ENCODE data around the gene MORN5. TPM values are rescaled to one million over a fixed set of nuclear protein-coding genes. Genes with fewer than 3 reads are reported as not detected.

MORN5 gene
- total and polyA plus RNA-seq, 4 donors: not detected

- WGBS, 2 donors: 87 to 89% methylated on average over 7 of the region's 7 CpGs
- no peak for ATAC-seq (ENCODE audit: low FRiP score)
- H3K4me3 ChIP-seq (ENCODE audit: low read length in 2 of 2): no peak overlapping the region
- no peaks in the 10 kb centered on the region for H3K36me3 ChIP-seq (ENCODE audit: control insufficient read depth in 1 of 2, insufficient read depth in 2 of 2, low read length in 1 of 2)
- H3K27ac ChIP-seq (ENCODE audit: low read depth in 1 of 2, low read length in 2 of 2): no peak overlapping the region
- no peaks in the 10 kb centered on the region for H3K4me1 ChIP-seq (ENCODE audit: control insufficient read depth in 1 of 2, insufficient read depth in 2 of 2, low read length in 2 of 2)
- DNase-seq: no peak
- H3K27me3 ChIP-seq (ENCODE audit: control insufficient read depth in 1 of 2, insufficient read depth in 2 of 2, low read length in 1 of 2): no peaks in the 10 kb centered on the region
- intact Hi-C loops (cut with DNase I): no loop called here
- H3K9me3 ChIP-seq (ENCODE audit: control insufficient read depth, low read length): no peaks in the 10 kb centered on the region
Measured at GRCh38 chr9:122234022-122234748, 74.5 kb downstream of the MORN5 start.

- 83 to 88% methylated on average over 10 of the region's 10 CpGs for WGBS, 2 donors
- ATAC-seq (ENCODE audit: low FRiP score): no peak
- no peak overlapping the region for H3K27ac ChIP-seq (ENCODE audit: low read depth in 1 of 2, low read length in 2 of 2)
- H3K27me3 ChIP-seq (ENCODE audit: control insufficient read depth in 1 of 2, insufficient read depth in 2 of 2, low read length in 1 of 2): no peaks in the 10 kb centered on the region
- H3K9me3 ChIP-seq (ENCODE audit: control insufficient read depth, low read length): no peaks in the 10 kb centered on the region
- intact Hi-C loops (cut with DNase I): no loop called here
- no peaks in the 10 kb centered on the region for H3K4me1 ChIP-seq (ENCODE audit: control insufficient read depth in 1 of 2, insufficient read depth in 2 of 2, low read length in 2 of 2)
- no peak for DNase-seq
- H3K4me3 ChIP-seq (ENCODE audit: low read length in 2 of 2): no peak overlapping the region
- peaks cover 2 to 4% of the 10 kb centered on the region in 2 donors for H3K36me3 ChIP-seq (ENCODE audit: control insufficient read depth in 1 of 2, insufficient read depth in 2 of 2, low read length in 1 of 2)
Measured at GRCh38 chr9:122236681-122237080, 77.0 kb downstream of the MORN5 start.

- no peaks in the 10 kb centered on the region for H3K9me3 ChIP-seq (ENCODE audit: control insufficient read depth, low read length)
- DNase-seq: no peak
- H3K27me3 ChIP-seq (ENCODE audit: control insufficient read depth in 1 of 2, insufficient read depth in 2 of 2, low read length in 1 of 2): no peaks in the 10 kb centered on the region
- ATAC-seq (ENCODE audit: low FRiP score): no peak
- no peaks in the 10 kb centered on the region for H3K4me1 ChIP-seq (ENCODE audit: control insufficient read depth in 1 of 2, insufficient read depth in 2 of 2, low read length in 2 of 2)
- no peak overlapping the region for H3K4me3 ChIP-seq (ENCODE audit: low read length in 2 of 2)
- 81 to 82% methylated on average over 5 of the region's 5 CpGs for WGBS, 2 donors
- H3K27ac ChIP-seq (ENCODE audit: low read depth in 1 of 2, low read length in 2 of 2): no peak overlapping the region
- peaks cover 6 to 8% of the 10 kb centered on the region in 2 donors for H3K36me3 ChIP-seq (ENCODE audit: control insufficient read depth in 1 of 2, insufficient read depth in 2 of 2, low read length in 1 of 2)
- intact Hi-C loops (cut with DNase I): no loop called here
Measured at GRCh38 chr9:122239722-122240121, 80.0 kb downstream of the MORN5 start.

GRCh38 chr9:122244349-122244748 lies 84.6 kb downstream of the MORN5 start:
- intact Hi-C loops (cut with DNase I): no loop called here
- no peak for ATAC-seq (ENCODE audit: low FRiP score)
- WGBS, 2 donors: 94 to 95% methylated on average over 3 of the region's 3 CpGs
- H3K4me3 ChIP-seq (ENCODE audit: low read length in 2 of 2): no peak overlapping the region
- H3K36me3 ChIP-seq (ENCODE audit: control insufficient read depth in 1 of 2, insufficient read depth in 2 of 2, low read length in 1 of 2): peaks cover 9 to 12% of the 10 kb centered on the region in 2 donors
- H3K27ac ChIP-seq (ENCODE audit: low read depth in 1 of 2, low read length in 2 of 2): no peak overlapping the region
- no peaks in the 10 kb centered on the region for H3K9me3 ChIP-seq (ENCODE audit: control insufficient read depth, low read length)
- H3K4me1 ChIP-seq (ENCODE audit: control insufficient read depth in 1 of 2, insufficient read depth in 2 of 2, low read length in 2 of 2): no peaks in the 10 kb centered on the region
- no peak for DNase-seq
- H3K27me3 ChIP-seq (ENCODE audit: control insufficient read depth in 1 of 2, insufficient read depth in 2 of 2, low read length in 1 of 2): no peaks in the 10 kb centered on the region

- Histone ChIP-seq H3K27me3 (ENCODE audit: control insufficient read depth in 1 of 2, insufficient read depth in 2 of 2, low read length in 1 of 2) (no peaks in the 10 kb centered on the region), H3K9me3 (ENCODE audit: control insufficient read depth, low read length) (no peaks in the 10 kb centered on the region), H3K4me3 (ENCODE audit: low read length in 2 of 2) (no peak overlapping the region), H3K4me1 (ENCODE audit: control insufficient read depth in 1 of 2, insufficient read depth in 2 of 2, low read length in 2 of 2) (no peaks in the 10 kb centered on the region), H3K36me3 (ENCODE audit: control insufficient read depth in 1 of 2, insufficient read depth in 2 of 2, low read length in 1 of 2) (peaks cover 7 to 8% of the 10 kb centered on the region in 2 donors), H3K27ac (ENCODE audit: low read depth in 1 of 2, low read length in 2 of 2) (no peak overlapping the region)
- WGBS, 2 donors: 76 to 77% methylated on average over 3 of the region's 3 CpGs
- ATAC-seq (ENCODE audit: low FRiP score): no peak
- intact Hi-C loops (cut with DNase I): no loop called here
- no peak for DNase-seq
Measured at GRCh38 chr9:122246666-122247065, 87.0 kb downstream of the MORN5 start.

GRCh38 chr9:122248448-122248865 lies 88.7 kb downstream of the MORN5 start:
- WGBS, 2 donors: 90 to 94% methylated on average over 5 of the region's 5 CpGs
- Histone ChIP-seq H3K4me1 (ENCODE audit: control insufficient read depth in 1 of 2, insufficient read depth in 2 of 2, low read length in 2 of 2) (no peaks in the 10 kb centered on the region), H3K9me3 (ENCODE audit: control insufficient read depth, low read length) (no peaks in the 10 kb centered on the region), H3K36me3 (ENCODE audit: control insufficient read depth in 1 of 2, insufficient read depth in 2 of 2, low read length in 1 of 2) (peaks cover 7% of the 10 kb centered on the region in 2 donors), H3K4me3 (ENCODE audit: low read length in 2 of 2) (no peak overlapping the region), H3K27me3 (ENCODE audit: control insufficient read depth in 1 of 2, insufficient read depth in 2 of 2, low read length in 1 of 2) (no peaks in the 10 kb centered on the region), H3K27ac (ENCODE audit: low read depth in 1 of 2, low read length in 2 of 2) (no peak overlapping the region)
- DNase-seq (no peak), ATAC-seq (ENCODE audit: low FRiP score) (no peak)
- intact Hi-C loops (cut with DNase I): no loop called here

Small RNAs within 50 kb of the gene (microRNA-seq; reads per million reads assigned to microRNA genes)
- 0 reads per million in 2 donors for gene MIR4478

Other genes with a start within 250 kb of the MORN5 start
- 10 to 100 TPM; 23.7 to 31.4 TPM for gene TTLL11, start 66.6 kb upstream of the MORN5 start, total RNA-seq
- gene TTLL11, start 66.6 kb upstream of the MORN5 start, polyA plus RNA-seq: 10 to 100 TPM in 1 of 2 donors, 1 to 10 TPM in 1; 7.7 to 12.9 TPM
- gene NDUFA8, start 129 bp upstream of the MORN5 start, total RNA-seq: 10 to 100 TPM; 25.3 to 26.9 TPM
- gene NDUFA8, start 129 bp upstream of the MORN5 start, polyA plus RNA-seq: 10 to 100 TPM; 59.0 to 65.6 TPM
- 10 to 100 TPM; 12.2 to 13.8 TPM for gene LHX6, start 69.0 kb downstream of the MORN5 start, total RNA-seq
- not detected for gene LHX6, start 69.0 kb downstream of the MORN5 start, polyA plus RNA-seq
- gene RBM18, start 104.9 kb downstream of the MORN5 start, total RNA-seq: 10 to 100 TPM; 15.0 to 16.6 TPM
- gene RBM18, start 104.9 kb downstream of the MORN5 start, polyA plus RNA-seq: 1 to 10 TPM; 7.6 to 8.3 TPM
- gene MRRF, start 105.0 kb downstream of the MORN5 start, total RNA-seq: 10 to 100 TPM; 20.5 to 28.7 TPM
- 10 to 100 TPM; 18.7 to 20.4 TPM for gene MRRF, start 105.0 kb downstream of the MORN5 start, polyA plus RNA-seq
- gene PTGS1, start 211.1 kb downstream of the MORN5 start, total RNA-seq: 10 to 100 TPM; 10.4 to 20.3 TPM
- gene PTGS1, start 211.1 kb downstream of the MORN5 start, polyA plus RNA-seq: 1 to 10 TPM; 3.1 to 5.9 TPM